ENCODE measurements around the gene SH3BP4.

The SH3BP4 gene

DNA sequence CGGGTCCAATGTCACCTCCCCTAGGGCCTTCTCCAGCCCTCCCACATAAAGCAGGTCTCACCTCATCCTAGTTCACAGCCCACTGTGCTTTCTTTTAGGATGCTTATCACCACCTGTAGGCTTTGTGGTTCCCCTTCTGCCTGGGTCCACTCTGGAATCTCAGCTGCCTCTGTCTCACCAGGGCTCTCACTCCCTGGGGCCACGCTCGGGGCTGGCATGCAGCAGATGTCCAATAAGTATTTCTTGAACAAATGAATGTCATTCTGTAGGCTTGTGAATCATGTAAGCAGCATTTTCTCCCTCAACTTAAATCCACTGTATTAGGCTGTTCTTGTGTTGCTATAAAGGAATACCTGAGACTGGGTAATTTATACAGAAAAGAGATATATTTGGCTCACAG is 4.3 kb upstream of the SH3BP4 start:
- DNase-seq (ENCODE audit: low read depth), result no peak

DNA sequence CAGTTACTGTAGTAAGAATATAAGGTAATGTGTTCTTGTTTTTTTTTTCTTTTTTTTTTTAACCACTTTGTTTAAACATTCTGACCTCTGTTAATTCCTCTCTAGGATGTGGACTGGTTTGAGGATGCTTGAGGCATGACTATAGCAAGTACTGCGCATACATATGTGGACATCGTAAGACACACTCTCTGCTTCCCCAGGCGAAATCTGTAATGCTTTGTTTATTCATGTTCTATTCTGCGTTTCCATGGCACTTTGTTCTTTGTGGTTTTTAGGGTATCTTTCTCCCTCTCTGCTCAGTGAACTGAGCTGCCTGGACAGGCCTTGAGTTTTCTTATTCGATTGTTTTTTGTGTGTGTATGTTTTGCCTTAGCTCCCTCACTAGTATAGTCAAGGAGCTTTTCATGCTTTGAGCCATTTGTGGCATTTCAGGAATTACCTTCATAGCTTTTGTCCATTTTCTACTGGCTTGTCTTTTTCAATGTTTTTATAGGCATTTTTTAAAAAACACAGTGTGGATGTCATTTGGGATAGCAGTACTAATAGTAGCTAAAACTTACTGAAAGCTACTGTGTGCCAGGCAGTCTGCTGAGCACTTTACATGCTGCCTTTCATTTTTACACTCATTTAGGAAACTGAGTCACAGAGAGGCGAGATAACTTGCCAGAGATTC is 1.9 kb upstream of the SH3BP4 start:
- no peak for DNase-seq (ENCODE audit: low read depth)

DNA sequence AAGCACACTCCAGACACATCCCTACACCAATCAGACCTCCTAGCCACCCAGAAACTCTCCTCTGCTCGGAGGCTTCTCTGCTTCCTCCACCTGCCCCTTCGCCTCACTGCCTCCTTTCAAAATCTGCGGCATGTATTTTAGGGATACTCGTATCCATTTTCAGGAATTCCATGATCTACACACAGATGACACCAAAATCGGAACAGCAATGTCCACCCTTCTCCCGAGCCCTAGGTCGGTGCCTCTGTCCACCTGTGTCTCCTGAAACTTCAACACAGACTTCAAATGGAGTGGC is 1.4 kb upstream of the SH3BP4 start:
- no peak for DNase-seq (ENCODE audit: low read depth)

DNA sequence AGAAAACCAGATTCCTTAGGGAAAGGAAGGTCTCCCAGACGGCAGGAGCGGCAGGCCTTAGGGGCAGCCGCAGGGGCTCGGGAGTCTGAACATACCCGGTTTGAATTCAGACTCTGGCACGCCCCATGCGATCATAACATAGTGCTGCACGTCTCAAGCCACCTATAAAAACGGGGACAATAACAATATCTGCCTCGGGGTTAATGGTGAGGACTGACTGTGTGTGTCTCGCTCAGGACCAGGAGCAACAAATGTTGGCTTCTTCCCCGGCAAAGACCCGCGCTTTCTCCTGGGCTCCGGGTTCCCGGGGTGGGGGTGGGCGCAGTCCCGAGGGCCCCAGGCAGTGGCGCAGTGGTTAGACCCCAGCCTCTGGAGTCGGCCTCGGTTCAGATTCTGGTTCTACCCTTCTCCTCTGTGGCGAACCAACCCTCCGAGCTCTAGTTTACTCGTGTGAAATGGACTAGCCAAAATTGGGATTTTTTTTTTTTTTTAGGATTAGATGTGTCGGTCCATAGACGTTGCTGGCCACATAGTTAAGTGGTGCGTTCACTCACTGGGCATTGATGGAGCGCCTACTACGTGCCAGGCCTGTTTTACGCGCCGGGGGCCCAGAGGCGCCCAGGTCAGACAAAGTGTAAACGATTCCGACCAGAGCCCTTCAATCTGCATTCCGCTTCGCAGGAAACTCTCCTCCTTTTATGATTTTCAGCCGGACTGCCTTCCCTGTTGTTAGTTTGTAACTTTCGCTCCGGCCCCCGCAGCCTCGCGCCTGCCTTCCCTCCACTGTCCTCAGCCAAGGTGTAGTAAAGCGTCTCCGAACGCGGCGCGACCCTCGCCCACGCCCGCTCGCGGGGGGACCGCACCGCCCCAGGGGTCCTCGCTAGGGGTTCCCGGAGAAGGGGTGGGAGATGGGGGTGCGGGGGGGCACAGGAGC is 820 bp upstream of the SH3BP4 start:
- DNase-seq (ENCODE audit: low read depth), result no peak

DNA sequence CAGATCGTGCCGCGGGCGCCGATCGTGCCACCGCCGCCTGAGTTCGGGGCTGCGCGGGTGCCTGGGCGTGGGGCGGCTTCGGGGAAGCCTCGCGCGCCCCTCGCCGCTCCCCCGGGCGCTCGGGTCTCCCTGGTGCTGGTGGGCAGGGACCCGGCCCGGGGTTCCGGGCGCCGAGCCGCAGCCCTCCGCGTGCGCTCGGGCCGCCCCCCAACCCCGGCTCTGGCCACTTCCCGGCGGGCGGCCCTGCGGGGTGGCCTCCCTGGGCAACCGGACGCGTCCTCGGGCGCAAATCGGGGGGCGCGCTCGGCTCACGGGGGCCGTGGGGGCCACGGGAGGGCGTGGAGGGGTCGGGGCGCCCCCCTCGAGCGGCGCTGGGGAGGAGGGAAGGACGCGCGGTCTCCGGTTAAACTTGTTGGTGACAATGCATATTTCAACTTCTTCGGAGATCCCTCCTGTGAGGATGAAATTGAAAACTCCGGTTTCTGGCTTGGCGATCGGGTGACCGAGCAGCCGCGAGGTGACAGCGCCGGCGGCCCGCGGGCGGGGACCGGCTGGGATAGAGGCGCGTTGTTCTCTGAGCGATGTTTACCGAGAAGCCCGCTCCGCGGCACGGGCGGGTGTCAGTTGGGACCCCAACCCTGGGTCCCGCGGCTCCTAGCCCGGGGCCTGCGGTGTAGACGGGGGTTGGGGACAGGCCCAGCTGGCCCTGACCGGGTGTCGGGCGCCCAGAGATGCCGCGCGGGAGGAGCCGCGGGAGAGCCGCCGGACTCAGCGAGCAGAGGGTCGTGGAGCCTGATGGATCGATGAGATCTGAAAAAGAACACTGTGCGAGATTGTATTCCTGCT is 676 bp downstream of the SH3BP4 start:
- DNase-seq (ENCODE audit: low read depth), result no peak

DNA sequence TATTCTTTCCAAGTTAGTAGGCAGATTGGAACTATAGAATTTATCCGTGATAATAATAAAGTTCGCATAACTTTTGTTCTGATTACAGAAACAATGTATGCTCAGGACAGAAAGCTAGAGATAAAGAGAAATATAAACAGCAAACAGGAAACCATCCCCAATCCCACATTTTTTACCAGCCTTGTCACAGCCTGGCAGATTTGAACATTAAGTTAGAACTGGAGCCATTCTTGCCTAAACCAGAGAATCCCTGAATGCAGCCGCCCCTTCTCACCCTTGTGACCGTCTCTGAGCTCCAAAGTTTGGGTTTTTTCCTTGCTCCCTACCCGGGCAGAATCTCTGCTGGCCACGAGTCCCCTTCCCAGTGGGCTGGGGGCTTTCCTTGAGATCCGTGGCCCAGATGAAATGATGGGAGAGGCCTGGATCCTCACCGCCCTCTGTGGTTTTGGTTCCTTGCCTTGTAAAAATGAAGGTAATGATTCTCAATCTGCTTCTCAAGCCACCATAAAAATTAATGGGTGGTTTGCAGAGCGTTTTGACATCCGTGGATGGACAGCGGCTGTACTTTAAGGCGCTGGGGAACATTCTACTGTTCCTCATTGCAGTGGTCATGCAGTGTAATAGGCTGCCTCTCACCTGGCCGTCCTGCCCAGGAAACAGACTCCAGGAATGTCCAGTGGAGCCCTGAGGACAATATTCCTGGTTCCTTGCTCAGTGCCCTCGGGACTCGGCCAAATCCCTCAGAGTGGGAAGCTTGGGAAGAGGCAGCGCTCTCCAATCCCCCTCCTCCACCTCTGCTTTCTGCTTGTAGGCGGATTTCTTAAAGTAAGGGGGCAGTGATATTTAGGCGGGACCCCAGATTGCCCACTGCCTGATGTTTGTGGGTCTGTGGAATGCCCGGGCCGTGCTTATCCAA is 1.6 kb downstream of the SH3BP4 start:
- DNase-seq (ENCODE audit: low read depth), result no peak

DNA sequence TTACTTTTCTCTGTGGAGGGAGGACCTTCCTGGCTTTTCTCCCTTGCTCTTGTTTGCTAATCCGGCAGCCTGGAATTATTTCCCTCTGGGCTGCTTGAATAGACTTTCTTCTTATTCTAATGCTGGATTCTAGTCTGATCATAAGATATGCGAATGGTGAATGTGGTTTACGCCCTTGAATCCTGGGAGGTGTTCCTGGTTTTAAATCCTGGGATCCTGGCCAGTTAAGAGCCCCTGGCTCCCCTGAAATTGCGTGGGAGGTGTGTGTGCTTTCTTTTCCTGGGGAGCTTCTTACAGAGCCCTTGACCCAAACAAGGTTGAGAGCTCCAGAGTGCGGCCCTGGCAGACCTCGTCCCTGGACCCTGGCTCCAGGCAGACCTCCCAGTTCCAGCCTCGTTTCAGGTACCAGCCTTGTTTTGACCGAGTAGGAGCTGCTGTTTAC is 2.8 kb downstream of the SH3BP4 start:
- DNase-seq (ENCODE audit: low read depth), result no peak

DNA sequence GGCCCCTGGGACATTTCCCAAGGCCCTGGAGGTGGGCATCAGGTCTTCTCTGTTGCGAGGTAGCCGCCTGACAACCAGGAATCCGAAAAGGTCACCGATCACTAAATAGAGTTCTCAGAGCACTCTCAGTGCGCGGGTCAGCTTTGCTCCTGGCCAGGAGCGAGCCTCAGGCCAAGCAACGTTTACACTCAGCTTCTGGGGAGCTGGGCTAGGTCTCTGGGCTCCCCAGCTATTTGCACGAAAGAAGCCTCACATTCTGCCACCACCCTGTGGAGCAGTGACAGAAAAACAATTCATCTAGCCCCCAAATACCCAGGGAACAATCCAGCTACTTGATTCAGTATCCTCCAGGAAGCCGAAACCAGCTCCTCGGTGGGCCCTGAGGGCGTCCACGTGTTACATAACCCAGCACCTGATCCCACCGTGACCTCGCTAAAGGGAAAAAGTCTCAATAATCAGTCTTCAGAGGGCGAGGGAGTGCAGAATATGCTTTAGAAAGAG is 3.3 kb downstream of the SH3BP4 start:
- no peak for DNase-seq (ENCODE audit: low read depth)

DNA sequence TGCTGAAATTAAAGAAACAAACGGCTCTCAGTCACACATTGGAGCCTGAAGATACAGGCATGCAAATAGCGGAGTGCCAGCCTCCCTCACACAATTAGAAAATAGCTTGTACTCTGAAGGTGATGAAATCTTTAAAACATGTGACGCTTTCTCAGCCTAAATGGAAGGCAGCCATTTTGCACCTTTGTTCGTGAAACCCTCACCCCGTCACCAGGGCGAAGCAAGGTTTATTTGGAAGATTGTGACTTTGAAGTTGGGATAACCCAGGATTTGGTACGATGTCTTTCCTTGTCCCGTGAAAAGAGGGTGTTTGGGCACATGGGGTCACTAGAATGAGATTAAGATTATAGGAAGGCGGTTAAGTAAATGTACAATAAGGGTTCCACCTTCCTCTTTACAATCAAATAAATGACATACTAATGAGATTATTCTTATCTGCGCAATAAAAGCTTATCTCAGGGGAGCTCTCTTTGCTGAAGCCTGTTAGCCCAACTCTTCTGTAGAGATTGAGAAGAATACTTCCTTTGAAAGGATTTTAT is 4.2 kb downstream of the SH3BP4 start:
- no peak for DNase-seq (ENCODE audit: low read depth)

DNA sequence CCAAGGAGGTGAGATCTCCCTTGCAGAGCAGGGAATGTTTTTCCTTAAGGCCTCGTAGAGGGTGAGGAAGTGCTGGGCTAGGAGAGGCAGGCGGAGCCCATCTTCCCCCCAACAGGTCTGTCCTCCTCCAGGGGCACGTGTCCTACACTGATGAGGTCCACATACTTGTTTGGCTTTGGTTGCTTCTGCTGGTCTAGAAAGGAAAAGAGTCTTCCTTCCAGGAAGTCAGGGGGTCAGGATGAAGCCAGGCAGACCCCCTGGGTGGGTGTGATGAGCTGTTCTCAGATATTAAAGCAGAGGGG is 6.0 kb downstream of the SH3BP4 start:
- DNase-seq (ENCODE audit: low read depth), result no peak

DNA sequence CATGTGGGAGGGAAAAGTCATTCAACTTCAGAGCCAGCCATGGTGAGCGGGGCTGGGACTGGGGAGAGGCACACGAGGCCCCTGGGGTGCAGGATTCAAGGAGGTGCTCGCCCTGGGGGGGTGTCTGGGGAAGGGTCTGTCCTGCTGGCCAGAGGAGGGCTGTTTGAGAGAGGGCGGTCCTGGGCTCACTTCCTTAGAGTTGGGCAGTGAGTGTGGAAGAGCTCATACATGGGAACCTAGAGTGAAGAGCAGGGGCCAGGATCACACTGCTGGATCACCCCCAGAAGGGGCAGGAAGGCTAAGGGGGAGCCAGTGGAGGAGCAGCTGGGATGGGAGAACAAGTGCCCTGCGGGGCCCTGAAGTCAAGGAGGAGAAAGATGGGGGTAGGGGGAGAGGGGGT is 6.5 kb downstream of the SH3BP4 start:
- DNase-seq (ENCODE audit: low read depth), result no peak

DNA sequence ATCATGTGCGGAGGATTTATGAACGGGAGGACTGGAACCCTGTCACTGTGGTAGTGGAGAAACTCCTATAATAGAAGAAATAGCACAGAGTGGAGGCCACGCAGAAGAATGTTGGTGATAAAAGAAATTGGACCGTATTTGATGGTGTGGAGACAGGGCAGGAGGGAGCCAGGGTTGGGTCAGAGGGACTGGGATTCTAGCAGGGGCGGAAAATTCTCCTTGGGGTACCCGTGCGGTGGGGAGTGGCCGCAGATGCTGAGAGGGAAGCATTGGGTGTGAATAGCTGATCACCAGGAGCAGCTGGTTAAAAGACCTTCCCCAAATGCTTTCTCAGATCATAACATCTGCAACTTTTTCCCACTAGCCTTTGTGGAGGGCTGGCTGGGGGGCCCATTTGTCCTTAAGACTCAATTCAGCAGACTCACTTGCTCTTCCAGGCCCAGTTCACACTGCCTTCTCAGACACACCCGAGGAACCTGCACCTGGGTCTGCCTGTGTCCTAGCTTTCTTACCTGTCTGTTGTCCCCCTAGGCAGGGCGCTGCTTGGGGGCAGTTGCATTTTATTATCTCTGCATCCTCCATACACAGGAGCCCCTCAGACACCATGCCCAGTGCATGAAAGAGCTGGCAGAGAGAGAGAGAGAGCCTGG is 7.1 kb downstream of the SH3BP4 start:
- no peak for DNase-seq (ENCODE audit: low read depth)

DNA sequence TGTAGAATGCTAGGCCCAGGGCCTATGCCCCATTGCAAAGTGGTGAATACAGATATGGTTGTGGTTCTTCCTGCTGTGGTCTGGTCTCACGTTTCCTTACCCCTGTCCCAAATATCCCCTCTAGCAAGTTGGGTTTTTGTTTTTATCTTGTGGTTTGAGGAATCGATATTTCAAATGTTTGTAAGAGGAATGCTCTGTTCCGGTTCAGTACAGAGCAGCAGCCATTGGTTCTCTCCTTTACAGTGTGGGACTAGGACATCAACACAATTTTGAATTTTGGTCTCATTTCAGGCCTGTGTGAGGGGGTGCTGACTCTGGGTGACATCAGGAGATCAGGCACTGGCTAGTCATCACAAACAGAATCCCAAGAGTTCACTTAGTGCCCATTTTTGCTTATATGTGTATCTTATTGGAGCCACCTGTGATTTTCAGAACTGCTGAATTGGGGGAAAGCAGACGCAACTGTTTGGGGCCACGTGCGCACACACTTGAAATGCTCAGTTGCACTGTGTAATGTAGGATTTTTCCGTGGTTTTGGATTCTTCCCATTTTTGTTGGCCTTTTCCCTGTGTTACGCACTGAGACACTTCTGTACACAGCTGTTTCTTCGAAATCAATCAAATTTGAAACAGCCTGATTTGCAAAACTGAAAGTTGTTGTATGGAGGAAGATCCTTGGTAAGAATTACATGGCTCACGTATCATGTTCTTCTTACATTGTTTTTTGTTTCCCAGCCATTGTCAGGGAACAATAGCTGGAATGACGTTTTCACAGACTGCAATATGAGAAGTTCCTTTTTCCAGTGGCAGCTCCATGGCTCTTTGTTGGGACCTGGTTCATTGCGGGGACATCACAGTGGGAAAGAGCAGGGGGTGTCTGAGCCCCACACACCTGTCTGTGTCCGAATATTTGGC is 8.6 kb downstream of the SH3BP4 start:
- no peak for DNase-seq (ENCODE audit: low read depth)

DNA sequence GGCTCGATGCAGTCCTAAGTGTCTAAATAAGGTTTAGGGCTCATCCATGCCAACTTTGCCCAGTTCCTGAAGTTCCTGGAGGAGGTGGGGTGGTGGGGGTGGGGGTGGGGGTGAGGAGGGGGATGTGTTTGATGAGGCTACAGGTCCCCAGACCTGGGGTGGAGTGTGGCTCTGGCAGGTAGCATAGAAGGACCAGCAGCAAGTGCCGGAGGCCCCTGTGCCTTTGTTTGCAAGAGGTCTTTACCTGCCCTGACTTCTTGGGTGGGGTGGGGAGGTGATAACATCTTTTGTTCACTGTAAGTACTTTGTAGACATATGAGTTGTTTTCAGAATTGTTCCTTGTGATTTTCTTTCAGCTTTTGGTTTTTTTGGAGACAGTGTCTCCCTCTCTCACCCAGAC is 10.0 kb downstream of the SH3BP4 start:
- DNase-seq (ENCODE audit: low read depth), result no peak

DNA sequence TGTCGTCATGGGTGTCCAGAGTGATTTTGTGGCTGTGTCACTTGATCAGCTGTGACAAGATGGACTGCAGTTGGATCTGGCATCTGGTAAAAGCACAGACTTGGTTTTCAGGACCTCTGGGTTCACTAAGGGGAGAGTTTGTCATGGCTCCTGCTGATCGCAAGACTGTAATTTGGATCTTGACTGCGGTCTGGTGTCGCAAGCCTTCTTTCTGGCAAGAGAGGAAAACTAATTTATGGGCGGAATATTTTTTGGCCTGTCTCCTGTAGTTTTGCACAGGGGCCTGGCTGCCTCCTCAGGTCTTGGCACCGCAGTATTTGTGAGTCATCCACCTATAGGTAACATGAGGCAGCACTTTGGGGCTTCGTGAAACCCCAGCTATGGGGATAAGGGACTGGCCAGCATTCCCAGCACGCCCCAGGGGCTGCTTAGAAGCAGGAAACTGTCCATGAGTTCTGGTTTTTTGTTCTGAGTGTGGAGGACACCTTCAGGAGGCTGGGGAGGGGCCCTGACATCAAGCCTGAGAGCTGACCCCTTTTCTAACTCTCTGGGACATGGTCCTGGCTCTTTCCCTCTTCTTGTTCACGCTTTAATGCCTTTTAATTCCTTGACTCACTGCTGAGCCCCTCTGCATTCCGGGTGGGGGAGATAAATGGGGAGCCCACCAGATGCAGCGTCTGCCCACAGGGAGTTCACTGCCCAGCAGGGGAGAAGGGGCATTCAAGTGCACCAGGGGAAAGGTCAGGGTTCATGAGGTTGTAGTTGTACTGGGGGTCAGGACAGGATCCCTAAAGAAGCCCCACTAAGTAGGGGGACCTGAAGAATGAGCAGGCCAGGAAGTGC is 12.2 kb downstream of the SH3BP4 start:
- no peak for DNase-seq (ENCODE audit: low read depth)

DNA sequence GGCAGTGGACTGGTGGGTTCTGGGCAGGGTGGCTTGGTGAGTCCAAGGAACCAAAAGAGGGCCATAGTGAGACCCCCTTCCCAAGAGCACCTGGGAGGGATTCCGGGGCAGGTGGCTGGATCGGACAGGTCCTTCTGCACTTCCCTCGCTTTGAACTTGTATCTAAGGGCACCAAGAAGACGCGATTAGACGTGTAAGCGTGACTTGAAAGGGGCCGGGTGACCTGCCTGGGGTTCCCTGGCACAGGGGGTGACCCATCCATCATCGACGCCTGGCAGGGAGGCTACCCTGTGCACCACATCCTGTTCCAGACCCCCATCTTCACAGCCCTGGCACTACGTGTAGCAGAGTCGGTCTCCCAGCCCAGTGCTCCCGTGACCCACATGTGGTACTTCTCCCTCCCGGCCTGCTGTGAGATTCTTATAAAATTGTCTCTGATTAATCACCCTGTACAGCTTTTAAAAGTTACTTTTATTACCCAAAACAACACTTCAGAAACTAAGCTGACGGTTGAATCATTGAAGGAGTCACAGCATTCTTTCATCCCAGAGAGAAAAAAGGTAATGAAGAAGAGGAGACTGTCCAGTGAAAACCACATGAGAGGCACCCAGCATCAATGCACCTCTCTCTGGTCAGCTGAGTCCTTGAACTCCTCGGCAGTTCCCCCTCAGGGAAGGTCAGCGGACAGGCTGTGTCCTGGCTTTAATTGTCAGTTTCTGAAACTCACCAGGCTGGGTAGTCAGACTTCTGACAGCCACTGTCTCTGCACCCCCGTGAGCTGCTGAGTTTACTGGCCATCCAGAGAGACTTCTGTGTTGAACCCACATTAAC is 13.0 kb downstream of the SH3BP4 start:
- no peak for DNase-seq (ENCODE audit: low read depth)

DNA sequence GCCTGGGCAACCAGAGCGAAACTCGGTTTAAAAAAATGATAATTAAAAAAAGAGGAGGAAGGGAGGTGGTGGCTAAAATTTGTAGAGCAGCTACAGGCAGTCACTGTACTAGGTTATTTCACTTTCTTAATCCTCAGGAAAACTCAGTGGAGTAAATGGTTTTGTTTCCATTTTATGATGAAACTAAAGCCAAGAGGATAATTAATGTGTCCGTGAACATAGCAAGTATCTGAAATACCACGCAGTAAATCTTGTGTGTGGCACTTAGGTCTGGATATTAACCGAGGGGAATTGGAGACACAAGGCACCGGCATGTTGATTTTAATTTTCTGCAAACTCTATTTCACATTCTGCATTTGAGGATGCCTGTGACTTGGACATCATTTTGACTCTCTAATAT is 14.5 kb downstream of the SH3BP4 start:
- no peak for DNase-seq (ENCODE audit: low read depth)

All from T follicular helper cell (primary cell).